Endothelial cell of coronary artery (primary cell): ENCODE measurements around the gene LDHA. TPM values are rescaled to one million over a fixed set of nuclear protein-coding genes. Genes with fewer than 3 reads are reported as not detected.

Experiments
- total RNA-seq: library from RNA; depleted of rRNA; stranded (reverse); fragments of >200 nt; gene quantifications from 2 replicates; pipeline ENCODE4 v1.2.3, GENCODE V29; 2014

Gene LDHA
- 446 and 1,246 TPM in 2 replicates for total RNA-seq

DNA sequence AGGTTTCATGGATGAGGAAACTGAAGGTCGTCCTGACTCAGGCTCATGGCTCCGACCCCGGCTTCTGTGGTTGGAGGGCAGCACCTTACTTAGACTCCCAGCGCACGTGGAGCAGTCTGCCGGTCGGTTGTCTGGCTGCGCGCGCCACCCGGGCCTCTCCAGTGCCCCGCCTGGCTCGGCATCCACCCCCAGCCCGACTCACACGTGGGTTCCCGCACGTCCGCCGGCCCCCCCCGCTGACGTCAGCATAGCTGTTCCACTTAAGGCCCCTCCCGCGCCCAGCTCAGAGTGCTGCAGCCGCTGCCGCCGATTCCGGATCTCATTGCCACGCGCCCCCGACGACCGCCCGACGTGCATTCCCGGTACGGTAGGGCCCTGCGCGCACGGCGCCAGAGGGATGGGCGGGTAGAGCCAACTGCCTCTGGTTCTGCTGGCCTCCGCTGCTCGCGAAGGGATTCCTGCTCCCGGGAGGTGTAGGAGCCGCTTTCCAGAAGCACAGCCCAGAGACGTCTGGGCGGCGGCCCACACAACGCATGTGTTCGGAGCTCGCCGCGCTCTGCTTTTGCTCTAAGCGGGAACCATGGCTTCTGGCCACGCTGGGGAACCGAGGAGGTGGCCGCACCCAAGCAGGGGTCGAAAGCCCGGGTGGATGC is at the start of gene LDHA:
LDHA (plus strand) TSS at position 289 of the 653 bp plus-strand sequence. CDS start 2,280 bp downstream, outside the sequence.

DNA sequence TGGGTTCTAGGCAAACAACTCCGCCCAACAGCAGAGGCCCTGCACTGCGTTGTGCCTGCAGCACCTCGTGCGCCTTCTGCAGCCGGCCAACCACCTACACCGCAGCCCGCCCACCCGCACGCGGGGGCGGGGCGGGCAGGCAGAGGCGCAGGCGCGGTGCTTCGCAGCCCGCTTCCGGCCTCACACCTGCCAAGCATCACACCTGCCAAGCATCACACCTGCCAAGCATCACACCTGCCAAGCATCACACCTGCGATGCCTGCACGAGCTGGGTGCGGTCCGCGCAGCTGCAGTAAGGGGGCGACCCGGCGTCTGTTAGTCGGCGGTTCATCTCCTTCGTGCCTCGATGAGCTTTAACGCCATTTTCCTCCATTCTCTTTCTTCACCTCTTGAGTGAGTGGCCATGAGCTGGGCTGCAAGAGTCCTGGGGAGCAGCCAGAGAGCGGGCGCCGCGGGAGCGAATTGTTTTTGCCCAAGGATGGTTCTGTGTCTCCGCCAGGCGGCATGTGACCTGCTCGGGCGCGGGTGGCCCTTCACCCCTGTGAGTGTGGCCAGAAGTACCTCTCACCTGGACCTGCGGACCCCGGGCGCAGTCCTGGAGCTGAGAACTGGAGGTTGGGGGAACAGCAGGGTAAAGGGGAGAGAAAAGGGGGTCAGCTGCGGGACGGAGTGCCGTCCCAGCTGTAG is 61.5 kb downstream of the LDHA start, which contains the start of gene LDHAL6A:
LDHAL6A (plus strand) TSS at position 171 of the 687 bp plus-strand sequence. CDS start 825 bp downstream, outside the sequence.

Other genes starting within 250 kb of the LDHA start
- not detected in 2 replicates for gene MRGPRX4, start 221.7 kb upstream of the LDHA start, total RNA-seq
- gene SAA4, start 157.8 kb upstream of the LDHA start, total RNA-seq = not detected in 2 replicates
- not detected in 2 replicates for gene SAA2, start 145.9 kb upstream of the LDHA start, total RNA-seq
- not detected in 2 replicates for gene SAA1, start 128.3 kb upstream of the LDHA start, total RNA-seq
- gene HPS5, start 72.4 kb upstream of the LDHA start, total RNA-seq = 32.2 and 36.2 TPM in 2 replicates
- gene GTF2H1, start 72.0 kb upstream of the LDHA start, total RNA-seq = 47.4 and 48.7 TPM in 2 replicates
- gene LDHC, start 17.8 kb downstream of the LDHA start, total RNA-seq = 0.09 and 0.36 TPM in 2 replicates
- gene LDHAL6A, start 61.3 kb downstream of the LDHA start, total RNA-seq = not detected in 2 replicates
- gene TSG101, start 132.4 kb downstream of the LDHA start, total RNA-seq = 39.4 and 45.8 TPM in 2 replicates
- 19.0 and 19.2 TPM in 2 replicates for gene UEVLD, start 194.2 kb downstream of the LDHA start, total RNA-seq
- gene MISFA, start 205.2 kb downstream of the LDHA start, total RNA-seq = 0.54 and 1.1 TPM in 2 replicates
- gene SPTY2D1, start 239.8 kb downstream of the LDHA start, total RNA-seq = 11.5 and 13.6 TPM in 2 replicates